HG02938 (cell line): ENCODE results near the gene GAPT.

ENCODE experiments used
- ATAC-seq: cut with Tn5 transposase; IDR thresholded peaks from one replicate; pipeline ENCODE4 v1.9.1; 2021; ENCODE audit warnings: mild to moderate bottlenecking, moderate library complexity; ENCODE audit not compliant: unreplicated experiment

Gene GAPT

DNA sequence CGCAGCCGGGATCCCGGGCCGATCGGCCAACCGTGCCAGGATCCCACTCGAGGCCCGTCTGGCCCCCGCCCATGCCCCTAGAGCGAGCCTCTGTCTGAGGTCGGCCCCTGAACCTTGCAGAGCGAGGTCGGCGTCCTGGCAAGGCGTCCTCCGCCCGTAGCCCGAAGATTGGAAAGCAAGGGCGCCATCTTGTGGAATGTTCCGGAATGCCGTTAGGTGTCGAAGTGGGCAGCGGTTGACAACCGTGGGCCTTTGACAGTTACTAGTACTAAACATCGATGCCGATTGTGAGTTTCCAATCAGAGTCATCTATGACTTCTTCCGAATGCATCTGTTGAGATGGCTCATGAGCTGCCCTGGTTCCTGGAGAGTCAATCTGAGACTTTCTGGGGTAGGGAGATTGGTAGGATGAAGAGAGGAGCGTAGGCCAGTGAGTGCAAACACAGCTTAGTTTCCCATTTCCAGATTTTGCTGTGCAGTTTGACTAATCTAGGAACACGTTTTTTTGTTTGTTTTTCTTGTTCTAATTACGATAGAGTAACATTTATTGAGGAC, 30.4 kb upstream of the GAPT start:
- peak; percentile 78 for ATAC-seq

DNA sequence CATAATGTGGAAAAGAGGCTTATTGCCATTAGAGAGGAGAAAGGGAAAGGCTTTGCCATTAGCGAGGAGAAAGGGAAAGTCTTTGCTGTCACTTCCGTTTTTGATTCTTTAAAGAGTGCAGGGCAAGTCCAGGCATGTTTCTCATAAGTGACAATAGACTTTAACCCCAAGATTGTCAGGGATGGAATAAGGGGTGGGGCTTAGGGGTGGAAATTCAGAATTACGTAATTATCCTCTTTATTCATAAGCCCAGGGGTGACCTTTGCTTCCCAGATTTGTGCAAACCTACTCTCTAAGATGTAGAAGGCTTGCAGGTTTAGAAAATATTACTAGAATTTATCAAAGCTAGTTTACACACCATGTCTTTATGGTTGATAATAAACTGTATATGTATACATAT, 29.1 kb upstream of the GAPT start:
- ATAC-seq: no peak

DNA sequence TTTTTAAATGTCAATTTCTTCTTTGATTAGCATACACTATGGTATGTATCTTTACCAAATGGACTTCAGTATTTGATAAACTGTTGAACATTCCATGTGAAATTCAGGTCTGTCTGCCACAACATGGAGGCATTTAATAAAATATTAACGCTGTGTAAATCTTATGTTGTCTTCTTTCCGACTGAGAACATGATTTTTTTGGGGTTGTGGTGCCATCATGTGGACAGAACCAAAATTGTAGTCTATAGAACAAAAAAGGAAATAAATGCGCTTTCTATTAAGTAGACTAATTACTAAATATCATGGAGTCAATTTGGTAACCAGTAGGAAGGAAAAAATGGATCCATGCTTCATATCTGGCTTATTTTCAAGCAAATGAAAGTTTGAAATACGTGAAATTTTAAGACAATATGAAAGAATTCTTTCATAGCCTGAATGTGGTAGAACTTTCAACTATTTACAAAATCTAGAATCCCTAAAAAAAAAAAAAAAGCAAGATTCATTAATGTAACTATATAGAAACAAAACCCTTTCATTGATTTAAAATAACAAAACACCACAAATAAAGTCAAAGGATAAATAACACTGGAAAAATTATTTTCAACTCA, 28.5 kb upstream of the GAPT start:
- no peak for ATAC-seq

DNA sequence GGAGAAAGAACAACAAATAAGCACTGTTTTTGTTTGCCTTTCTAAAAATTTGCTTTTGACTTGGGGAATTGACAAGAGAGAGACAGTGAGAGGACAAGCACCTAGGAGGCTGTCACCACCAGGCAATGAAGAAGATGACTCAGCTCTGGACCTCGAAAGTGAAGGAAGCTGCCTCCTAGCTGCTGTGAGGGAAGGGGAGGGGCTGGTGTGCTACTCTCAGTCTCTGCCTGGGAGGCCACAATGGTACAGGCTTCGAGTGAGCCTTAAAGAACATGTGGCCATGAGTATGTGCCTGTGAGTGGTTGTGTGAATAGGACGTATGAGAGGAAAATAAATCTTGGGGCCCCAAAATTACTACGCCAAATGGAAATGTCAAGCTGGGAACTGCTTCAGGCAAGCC, 24.3 kb upstream of the GAPT start:
- peak; percentile 100 for ATAC-seq

DNA sequence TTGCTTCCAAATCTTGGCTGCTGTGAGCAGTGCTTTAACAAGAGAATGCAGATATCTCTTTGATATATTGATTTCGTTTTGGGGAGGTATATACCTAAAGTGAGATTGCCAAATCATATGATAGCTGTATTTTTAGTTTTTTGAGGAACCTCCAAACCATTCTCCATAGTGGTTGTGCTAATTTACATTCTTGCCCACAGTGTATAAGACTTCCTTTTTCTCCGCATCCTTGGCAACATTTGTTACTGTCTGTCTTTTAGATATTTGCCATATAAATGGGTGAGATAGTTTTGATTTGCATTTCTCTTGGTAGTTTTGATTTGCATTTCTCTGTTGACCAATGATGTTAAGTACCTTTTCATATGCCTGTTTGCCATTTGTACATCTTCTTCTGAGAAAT, 21.3 kb upstream of the GAPT start:
- ATAC-seq: no peak

DNA sequence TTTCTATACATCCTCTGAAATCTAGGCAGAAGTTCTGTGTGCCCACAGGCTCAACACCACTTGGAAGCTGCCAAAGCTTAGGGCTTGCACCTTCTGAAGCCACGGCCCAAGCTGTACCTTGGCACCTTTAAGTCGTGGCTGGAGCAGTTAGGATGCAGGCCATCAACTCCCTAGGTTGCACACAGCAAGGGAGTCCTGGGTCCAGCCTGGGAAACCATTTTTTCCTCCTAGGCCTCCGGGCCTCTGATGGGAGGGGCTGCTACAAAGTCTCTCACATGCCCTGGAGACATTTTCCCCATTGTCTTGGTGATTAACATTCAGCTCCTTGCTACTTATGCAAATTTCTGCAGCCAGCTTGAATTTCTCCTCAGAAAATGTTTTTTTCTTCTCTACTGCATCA, 15.8 kb upstream of the GAPT start:
- no peak for ATAC-seq

DNA sequence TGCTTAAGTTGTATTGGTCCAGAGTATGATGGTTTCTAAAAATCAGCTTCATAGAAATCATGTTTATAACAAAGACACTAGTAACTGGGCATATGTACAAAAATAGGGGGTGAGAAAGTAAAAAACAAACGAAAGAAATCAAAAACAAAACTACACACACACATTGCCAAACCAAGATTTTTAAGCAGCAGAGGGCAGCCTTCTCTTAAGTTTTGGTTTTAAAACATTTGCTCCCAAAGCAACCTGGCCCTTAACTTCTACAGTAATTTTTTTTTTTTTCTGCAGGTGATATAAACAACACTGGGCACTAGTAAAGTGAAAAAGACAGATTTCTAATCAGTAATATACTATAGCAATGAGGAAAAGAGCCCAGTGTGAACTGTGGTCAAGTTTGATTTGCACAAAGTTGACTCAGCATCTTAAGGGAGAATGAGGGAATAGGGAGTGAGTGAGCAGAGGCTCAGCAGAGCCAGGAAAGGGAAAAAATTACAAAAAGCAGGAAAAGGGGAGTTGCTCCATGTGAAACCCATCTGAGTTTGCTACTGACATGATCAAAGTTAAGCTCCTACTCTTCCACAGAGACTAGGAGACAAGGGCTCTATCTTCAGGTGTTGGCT, 13.4 kb upstream of the GAPT start:
- no peak for ATAC-seq

DNA sequence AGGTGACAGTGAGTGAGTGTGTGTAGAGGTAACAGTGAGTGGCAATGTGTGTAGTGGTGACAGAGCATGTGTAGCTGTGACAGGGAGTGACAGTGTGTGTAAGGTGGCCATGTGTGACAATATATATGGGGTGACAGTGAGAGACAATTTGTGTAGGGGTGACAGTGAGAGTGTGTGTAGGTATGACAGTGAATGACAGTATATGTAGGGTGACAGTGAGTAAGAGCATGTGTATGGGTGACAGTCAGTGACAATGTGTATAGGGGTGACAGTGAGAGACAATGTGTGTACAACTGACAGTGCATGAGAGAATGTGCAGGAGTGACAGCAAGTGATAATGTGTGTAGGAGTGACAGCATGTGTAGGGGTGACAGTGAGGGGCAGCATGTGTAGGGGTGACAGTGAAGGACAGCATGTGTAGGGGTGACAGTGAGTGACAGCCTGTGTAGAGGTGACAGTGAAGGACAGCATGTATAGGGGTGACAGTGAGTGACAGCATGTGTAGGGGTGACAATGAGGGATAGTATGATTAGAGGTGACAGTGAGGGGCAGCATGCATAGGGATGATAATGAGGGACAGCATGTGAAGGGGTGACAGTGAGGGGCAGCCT, 10.1 kb upstream of the GAPT start:
- no peak for ATAC-seq

DNA sequence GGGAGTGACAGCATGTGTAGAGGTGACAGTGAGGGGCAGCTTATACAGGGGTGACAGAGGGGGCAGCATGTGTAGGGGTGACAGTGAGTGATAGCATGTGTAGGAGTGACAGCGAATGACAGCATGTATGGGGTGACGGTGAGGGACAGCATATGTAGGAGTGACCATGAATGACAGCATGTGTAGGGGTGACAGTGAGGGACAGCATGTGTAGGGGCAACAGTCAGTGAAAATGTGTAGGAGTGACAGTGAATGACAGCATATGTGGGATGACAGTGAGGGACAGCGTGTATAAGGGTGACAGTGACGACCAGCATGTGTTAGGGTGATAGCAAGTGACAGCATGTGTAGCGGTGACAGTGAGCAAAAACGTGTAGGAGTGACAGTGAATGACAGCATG, 9.4 kb upstream of the GAPT start:
- no peak for ATAC-seq

DNA sequence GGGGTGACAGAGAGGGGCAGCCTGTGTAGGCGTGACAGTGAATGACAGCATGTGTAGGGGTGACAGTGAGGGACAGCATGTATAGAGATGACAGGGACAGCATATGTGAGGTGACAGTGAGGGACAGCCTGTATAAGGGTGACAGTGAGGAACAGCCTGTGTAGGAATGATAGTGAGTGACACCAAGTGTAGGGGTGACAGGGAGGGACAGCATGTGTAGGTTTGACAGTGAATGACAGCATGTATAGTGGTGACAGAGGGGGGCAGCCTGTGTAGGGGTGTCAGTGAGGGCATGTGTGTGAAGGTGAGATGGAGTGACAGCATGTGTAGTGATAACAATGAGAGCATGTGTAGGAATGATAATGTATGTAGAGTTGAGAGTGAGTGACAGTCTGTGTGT, 8.7 kb upstream of the GAPT start:
- ATAC-seq: no peak

DNA sequence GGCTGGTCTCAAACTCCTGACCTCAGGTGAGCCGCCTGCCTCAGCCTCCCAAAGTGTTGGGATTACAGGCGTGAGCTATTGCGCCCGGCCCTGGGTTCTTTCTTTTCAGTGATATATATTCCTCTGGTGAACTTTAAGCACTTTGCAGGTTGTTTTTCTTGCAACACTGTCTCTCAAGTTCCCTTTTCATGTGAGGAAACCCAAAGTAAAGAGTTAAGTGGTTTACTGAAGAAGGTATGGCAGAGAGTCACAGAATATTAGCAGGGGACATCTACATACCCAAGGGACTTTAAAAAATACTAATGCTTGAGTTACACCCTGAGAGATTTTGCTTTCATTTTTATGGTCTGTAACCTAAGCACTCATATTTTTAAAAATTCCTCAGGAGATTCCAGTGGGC, 6.7 kb upstream of the GAPT start:
- no peak for ATAC-seq

DNA sequence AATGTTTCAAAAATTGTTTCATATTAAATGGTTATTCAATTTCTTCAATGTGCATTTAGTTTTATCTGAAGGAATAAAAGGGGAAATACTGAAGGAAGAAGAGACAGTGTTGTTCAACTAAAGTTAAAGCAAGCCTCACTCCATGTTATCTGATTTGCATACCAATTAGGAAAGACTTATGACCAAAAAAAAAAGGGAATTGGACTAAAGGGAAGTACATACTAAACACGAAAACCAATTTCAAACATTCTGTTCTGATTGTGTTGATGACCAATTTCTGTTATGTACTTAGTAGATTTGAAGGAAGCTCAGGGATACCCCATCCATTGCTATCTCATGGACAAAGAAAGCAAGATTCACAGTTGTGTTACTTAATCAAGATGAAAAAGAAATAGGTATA, 4.9 kb upstream of the GAPT start:
- ATAC-seq: no peak

DNA sequence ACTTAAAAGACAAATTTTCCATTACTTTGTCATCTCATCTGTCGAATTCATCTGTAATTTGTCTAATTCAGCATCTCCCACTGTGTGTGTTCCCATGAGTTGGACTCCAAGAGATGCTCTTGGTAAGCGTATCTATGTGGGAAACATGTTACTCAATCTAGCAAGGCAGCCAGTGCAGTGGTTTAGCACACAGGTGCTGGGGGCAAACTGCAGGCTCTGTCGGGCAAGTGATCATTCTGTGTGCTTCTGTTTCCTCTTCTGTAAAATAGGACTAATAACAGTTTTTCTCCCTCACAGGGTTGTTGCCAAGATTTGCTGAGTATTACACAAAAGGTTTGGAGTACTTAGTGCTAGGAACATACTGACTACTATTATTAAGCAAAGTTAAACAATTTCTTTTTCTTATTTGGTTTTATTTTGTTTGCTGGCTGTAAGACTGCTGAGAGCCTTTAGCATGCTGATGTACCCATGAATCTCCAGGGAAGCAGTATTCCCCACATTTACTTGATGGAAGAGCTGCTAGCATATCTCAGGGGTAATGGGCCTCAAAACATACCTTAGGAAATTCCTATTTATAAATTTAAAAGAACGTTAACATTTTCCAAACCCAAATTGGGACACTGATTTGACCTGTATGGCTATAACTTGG, 709 bp upstream of the GAPT start:
- no peak for ATAC-seq

DNA sequence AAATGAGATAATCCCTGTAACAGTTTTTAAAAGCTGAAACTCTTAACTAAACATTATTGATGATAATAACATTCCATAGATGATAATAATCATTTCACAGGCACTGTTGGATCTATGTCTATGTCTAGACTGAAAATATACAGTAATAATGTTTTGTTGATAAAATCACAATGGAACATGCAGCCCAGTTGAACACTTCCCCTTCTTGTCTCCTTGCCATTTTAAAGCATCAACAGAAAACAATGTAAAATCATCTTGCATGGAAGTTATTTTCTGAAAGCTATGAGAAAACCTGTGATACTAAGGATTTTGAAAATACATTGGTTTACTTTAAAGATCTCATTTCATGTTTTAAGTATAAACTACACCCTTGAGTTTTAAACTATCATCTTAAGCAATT, 1.9 kb downstream of the GAPT start:
- ATAC-seq: no peak

DNA sequence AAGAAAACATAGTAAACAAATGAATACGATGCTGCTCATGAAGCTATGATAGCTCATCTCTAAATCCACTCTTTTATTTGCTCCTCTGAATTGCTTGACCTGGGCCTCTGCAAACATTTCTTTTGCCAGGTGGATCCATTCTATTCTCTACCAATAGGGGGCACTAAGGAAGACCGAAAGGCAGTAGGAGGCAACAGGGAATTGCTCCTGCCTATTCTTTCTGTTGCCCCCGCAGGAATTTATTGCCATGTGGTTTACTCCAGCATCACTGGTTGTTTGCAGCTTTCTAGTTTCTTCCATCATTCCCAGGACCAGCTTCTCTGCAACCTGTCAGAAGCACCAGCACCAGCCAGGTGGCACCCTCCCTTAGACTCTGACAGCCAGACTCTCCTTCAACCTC, 5.3 kb downstream of the GAPT start:
- no peak for ATAC-seq

DNA sequence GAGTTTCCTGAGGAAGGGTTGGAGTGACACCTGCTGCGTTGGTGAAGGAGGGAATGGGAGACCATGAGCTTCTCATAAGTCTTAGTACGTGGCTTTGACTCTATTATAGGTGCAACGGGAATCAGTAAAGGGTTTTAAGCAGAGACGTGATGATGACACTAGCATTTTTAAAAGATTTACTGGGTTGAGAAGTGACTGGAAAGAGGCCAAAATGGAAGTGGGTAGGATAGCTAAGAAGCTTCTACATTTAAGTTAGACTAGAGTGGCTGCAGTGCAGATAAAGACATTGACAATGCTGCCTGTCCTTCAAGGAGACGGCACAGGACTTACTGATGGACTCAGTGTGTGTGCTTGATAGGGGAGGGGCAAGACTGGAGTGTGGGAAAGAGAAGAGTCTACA, 6.2 kb downstream of the GAPT start:
- ATAC-seq: no peak

DNA sequence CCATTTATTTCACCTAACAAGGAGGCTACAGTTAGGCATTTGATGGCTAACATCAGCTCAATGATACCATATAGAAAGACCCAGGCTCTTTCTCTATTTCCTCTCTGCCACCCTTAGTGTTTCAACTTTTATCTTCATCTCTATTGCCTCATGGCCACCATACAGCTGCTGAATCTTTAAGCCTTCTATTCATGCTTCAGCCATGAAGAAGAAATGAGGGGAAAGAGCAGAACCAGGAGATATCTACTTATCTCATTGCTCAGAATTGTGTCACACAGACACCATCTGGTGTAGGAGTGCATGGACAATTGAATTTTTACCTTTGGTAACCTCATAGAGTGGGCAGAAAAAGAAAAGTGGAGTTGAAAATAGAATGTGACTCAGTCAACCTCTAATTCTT, 6.7 kb downstream of the GAPT start:
- ATAC-seq: no peak

DNA sequence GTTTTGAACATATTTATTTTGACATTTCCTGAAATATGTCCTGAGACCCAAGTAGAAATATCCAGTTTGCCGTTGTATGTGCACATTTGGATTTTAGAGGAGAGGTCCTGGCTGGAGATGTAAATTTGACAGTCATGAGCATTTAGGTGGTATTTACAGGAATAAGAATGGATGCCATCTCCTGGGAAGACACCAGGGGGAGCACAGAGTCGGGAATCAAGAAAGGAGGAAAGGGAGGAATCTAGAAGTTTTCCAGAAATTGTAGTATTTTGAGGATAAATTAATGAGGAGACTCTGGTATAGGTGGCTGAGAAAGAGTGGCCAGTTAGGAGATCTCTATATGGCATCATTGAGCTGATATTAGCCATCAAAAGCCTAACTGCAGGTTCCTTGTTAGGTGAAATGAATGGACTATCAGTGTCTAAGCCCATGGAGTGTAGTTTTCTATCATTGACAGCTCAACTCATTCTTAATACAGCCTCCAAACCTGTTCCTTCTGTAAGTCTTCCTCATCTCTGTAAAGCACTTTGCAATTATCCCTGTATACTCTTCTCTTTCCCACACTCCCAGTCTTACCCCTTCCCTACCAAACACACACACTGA, 7.2 kb downstream of the GAPT start:
- no peak for ATAC-seq

DNA sequence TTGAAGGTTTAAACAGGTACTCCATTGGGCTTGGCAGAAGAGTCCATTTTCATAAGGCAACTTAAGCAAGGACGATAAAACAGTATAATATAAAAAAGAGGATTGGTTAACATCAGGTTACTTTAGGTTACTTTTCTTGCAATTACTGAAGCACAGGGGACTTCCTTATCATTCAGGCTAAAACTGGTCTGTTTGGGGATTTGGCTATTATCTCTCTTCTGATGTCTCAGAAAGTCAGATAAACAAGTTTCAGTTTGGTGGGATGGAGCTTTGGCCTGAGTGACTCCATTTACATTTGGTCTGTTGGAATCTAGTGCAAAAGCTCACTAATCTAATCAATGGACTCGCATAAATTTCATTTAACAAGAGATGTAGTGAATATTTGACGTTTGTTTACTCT, 8.0 kb downstream of the GAPT start:
- no peak for ATAC-seq

DNA sequence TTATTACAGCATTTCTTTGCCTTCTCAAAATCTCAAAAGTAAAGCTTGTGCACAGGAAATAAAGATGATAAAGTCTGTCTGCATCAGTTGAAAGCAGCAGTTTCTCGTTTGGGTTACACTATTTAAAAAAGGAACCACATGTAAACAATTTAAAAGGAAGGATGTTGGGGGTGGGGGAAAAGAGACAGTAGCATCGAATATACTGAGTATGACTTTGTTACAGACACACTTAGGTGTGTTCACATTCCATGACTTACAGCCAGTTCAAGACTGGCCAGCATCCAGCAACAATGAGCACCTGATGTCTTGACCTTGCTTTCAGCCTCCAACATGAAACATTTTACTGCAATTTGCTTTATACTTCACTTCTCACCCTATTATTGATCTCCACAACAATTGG, 8.7 kb downstream of the GAPT start:
- no peak for ATAC-seq

DNA sequence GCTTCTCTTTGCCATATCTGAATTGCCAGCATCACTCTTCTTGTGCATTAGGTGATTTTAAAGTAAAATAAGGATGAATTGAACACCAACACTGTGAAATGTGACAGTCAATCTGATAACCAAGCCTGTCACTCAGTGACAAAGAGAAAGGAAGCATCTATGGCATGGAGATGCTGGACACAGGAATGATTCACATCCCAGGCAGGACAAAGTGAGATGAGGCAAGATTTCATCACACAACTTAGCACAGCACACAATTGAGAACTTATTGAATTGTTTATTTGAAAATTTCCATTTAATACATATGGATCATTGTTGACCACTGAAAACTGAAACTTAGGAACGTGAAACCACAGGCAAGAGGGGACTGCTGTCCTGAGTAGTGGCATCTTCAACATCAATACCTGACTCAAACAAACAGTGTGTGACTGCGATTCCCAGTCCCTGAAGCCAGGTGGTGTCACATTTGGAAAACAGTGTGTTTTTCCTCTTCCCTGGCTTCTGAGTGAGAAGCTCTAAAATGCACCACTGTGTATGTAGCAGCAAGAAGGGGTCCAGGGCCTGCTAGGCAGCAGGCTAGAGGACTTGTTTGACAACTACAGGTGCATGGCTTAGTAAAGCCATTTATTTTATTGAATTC, 10.7 kb downstream of the GAPT start:
- ATAC-seq: no peak
